ENCODE data around the gene ATP5MC3. TPM values are rescaled to one million over a fixed set of nuclear protein-coding genes. Genes with fewer than 3 reads are reported as not detected.
A peak's percentile ranks its signal among the peaks of the same experiment; 100 is the strongest.

The ATP5MC3 gene
- polyA plus RNA-seq, 10 donors: 217 to 278 (median 235) TPM

- DNase-seq: no peak
These were observed 10.7 kb downstream of the ATP5MC3 start for GRCh38 chr2:175170659-175171304.

DNA sequence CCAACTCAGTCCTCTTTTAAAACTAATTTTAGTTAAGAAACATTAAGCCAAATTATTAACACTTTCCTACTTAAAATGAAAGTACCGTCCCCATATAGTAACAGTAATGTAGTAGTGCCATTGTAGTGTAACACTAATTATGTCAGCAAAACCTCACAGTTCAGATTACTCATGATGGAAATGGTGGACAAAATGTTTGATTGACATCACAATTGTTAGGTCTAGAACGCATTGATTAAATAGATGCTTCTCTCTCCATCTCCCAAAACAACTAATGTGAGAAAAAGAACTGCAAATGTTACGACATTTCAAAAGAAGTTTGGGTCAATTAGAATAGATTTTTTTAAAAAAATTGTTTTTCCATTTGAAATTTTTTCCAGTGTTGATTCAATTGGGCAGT lies 12.3 kb downstream of the ATP5MC3 start:
- DNase-seq: no peak

GRCh38 chr2:175168564-175168945 lies 13.0 kb downstream of the ATP5MC3 start:
- no peak for DNase-seq

DNA sequence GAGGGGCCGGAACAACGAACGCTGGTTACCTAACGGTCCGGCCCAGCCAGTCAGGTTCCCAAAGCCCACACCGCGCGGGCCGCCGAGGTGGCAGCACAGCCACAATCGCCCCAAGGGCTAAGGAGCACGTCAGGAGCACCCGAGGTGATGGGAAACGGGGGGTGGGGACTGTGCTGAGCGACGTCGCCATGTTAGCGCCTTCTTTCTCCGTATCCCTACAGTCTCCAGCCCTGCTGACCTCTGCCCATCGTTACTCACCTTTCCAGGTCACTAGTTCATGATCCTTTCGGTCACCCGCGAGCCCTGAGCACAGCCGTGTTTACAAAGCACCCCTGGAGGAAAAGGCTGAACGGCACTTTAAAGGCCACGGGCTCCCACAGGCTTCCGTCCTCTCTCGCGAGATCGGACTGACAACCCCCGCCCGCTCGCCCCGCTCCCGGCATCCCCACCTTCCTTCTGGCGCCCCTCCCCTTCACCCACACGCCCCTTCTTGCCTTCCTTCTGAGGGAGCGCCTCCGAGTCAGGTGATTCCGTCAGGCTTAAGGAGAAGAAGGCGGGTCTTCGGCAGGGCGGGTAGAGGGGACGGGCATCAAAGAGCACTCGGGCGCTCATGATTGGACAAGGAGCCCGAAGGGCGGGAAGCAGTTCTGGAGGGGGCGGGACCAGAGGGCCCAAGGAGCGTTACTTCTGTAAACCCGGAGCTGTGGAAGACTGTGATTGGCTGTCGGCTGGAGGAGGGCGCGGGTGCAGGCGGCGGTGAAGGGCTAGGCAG lies 13.5 kb downstream of the ATP5MC3 start, which contains the start of gene ATF2:
TSS of gene ATF2 (minus strand) at position 412 of the 772 bp plus-strand sequence. CDS start 31,760 bp downstream, outside the sequence.
- peak; percentile 98 to 100 (median 99) for DNase-seq

- peak in 1 of 3 donors; percentile 24 for DNase-seq
These were observed 14.3 kb downstream of the ATP5MC3 start for GRCh38 chr2:175167076-175167791.

- no peak for DNase-seq
These were observed 15.2 kb downstream of the ATP5MC3 start for GRCh38 chr2:175166216-175166824.

DNA sequence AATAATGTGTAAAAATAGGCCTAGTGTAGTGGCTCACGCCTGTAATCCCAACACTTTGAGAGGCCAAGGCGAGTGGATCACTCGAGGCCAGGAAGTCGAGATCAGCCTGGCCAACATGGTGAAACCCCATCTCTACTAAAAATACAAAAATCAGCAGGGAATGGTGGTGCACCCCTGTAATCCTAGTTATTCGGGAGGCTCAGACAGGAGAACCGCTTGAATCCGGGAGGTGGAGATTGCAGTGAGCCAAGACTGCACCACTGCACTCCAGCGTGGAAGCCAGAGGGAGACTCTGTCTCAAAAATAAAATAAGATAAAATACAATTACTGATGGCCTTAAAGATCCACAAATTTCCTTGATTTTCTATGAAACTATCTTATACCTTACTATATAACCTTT lies 17.3 kb downstream of the ATP5MC3 start:
- DNase-seq: no peak

- DNase-seq: no peak
These were observed 22.6 kb downstream of the ATP5MC3 start for GRCh38 chr2:175158894-175159293.

GRCh38 chr2:175156534-175156933 lies 25.0 kb downstream of the ATP5MC3 start:
- DNase-seq: no peak

DNA sequence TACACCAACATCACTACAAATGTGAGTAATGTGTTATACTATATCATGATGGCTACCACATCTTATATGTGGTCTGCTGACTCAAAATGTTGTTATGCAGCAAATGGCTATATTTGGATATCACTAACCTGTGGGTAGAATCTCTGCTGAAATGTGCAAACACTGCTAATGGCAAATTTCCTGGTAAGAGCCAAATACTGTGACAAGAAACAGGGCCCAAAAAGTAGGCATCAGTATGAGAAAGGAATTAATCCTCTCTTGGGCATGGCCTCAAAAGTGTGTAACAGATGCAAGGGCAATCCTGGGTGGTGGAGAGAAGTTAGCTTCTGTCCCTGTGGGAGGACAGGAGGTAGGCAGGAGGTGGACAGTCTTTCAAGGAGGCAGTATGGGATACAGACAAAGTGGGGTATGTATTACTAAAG lies 26.8 kb downstream of the ATP5MC3 start:
- peak in 1 of 3 donors; percentile 72 for DNase-seq

DNA sequence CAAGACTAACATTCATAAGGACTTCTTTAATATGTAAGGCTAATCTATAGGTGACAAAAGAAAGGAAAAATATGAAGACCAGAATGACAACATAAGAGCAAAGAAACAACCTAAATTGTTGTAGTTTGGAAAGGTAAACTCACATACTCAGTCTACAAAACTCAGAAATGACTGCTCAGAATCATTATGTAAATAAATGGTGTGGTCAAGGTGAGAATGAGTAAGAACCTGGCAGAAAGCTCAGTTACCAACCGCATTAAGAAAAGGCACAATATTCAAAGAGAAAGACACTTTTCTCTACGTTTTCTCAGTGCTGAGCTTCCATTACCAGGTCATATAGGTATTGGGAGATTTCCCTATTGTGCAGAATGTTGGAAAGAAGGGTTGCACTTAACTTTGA lies 29.3 kb downstream of the ATP5MC3 start:
- no peak for DNase-seq

DNA sequence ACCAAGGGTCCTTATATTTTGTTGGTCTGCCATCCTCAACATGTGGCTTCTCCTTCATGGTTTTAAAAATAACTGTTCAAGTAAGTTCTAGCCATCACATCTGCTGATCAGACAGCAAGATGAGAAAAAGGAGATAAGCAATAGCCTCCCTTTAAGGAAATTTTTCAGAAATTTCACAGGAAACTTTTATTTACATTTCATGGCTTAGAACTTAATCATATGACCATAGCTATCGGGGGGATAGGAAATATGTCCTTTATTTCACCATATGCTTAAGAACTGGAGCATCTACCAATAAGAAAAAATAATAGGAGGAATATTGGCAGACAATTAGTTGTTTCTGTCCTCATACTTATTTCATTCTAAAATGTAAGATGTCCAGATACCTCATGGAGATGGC lies 29.7 kb downstream of the ATP5MC3 start:
- no peak for DNase-seq

DNA sequence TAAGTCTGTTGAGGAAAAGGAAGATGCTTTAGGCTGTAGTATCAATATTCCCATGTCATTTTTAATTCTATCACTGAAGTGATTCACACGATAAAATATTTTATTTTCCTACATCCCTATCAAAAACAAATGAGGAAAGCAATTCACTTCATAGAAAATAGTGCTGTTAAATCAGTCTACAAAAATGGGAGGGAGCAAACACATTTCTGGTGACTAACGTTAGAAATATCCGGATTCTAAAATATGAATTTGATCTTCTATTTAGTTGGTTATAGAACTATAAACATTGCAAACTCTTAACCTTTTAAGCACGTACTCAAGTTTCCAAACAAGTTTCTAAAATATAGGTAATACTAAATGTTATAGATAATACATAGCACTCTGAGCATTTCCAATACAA lies 34.3 kb downstream of the ATP5MC3 start:
- DNase-seq: no peak

- no peak for DNase-seq
These were observed 37.8 kb downstream of the ATP5MC3 start for GRCh38 chr2:175143678-175144077.

GRCh38 chr2:175143191-175143590 lies 38.3 kb downstream of the ATP5MC3 start:
- no peak for DNase-seq

DNA sequence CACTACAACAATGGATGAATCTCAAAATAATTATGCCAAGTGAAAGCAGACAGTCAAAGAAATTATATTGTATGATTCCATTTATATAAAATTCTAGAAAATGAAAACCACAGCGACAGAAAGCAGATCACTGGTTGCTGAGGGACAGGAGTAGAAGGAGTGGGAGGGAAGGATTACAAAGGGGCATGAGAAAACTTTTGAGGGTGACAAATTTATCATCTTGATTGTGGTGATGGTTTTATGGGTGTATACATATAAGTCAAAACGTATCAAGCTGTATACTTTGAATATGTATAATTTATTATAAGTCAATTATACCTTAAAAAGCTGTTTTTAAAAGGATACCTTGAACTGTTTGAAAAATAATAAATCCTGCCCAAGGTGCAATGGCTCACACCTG lies 41.2 kb downstream of the ATP5MC3 start:
- DNase-seq: no peak

DNA sequence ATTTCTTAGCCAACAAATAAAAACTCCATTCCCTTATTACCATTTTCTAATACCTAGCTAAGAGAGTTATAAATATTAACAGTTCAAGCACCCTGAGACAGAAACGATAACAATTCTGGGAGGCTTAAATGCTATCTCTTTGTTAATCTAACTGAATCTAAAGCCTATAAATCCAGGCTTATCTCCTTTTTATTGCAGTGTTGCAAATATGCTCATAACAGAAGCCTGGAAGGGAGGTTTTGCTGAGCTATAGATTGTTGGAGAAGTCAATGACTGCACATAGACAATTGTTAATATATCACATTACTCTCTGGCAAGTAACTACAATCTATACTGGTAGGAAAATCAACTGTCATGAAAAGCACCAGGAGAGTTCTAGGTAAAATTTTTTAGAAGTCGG lies 43.7 kb downstream of the ATP5MC3 start:
- no peak for DNase-seq

GRCh38 chr2:175136334-175137215 lies 44.9 kb downstream of the ATP5MC3 start:
- DNase-seq: no peak

GRCh38 chr2:175135862-175136261 lies 45.6 kb downstream of the ATP5MC3 start:
- DNase-seq: no peak

- DNase-seq: no peak
These were observed 46.3 kb downstream of the ATP5MC3 start for GRCh38 chr2:175135177-175135576.

- DNase-seq: no peak
These were observed 50.3 kb downstream of the ATP5MC3 start for GRCh38 chr2:175131252-175131651.
